Ecto neural progenitor cell (in vitro differentiated cells): ENCODE data around the gene HNRNPM.
A peak's percentile ranks its signal among the peaks of the same experiment; 100 is the strongest.
"Not testable (repeated sequence)": the region's sequence is repeated elsewhere in the genome, so short reads cannot be mapped to it uniquely, and the experiment has no call there.

ENCODE experiments used
- DNase-seq: peaks from one replicate; pipeline ENCODE4 v3.0.0-alpha.2; 2018; ENCODE audit warnings: low spot score

HNRNPM gene

GRCh38 chr19:8513036-8513686, 68.4 kb downstream of the HNRNPM start:
- DNase-seq: no peak

- peak; percentile 98 for DNase-seq
Measured at GRCh38 chr19:8513687-8514504, 69.1 kb downstream of the HNRNPM start, which contains the start of gene ZNF414. ZNF414 (minus strand) TSS chr19:8514167; CDS start chr19:8514046, 121 bp downstream.

GRCh38 chr19:8514505-8515009, 69.8 kb downstream of the HNRNPM start:
- not testable (repeated sequence) for DNase-seq

- DNase-seq: no peak
Measured at GRCh38 chr19:8515317-8515716, 70.5 kb downstream of the HNRNPM start.

- no peak for DNase-seq
Measured at GRCh38 chr19:8517551-8518442, 73.0 kb downstream of the HNRNPM start.

- no peak for DNase-seq
Measured at GRCh38 chr19:8518536-8518935, 73.8 kb downstream of the HNRNPM start.

GRCh38 chr19:8519388-8519787, 74.6 kb downstream of the HNRNPM start:
- DNase-seq: no peak

GRCh38 chr19:8525401-8525684, 80.6 kb downstream of the HNRNPM start:
- DNase-seq: no peak

- DNase-seq: peak; percentile 95
Measured at GRCh38 chr19:8526345-8527091, 81.7 kb downstream of the HNRNPM start.

GRCh38 chr19:8528500-8528899, 83.7 kb downstream of the HNRNPM start:
- DNase-seq: no peak

- DNase-seq: no peak
Measured at GRCh38 chr19:8529369-8530006, 84.7 kb downstream of the HNRNPM start.

GRCh38 chr19:8530061-8530679, 85.4 kb downstream of the HNRNPM start:
- DNase-seq: no peak

- no peak for DNase-seq
Measured at GRCh38 chr19:8531470-8531869, 86.7 kb downstream of the HNRNPM start.

GRCh38 chr19:8532225-8532624, 87.5 kb downstream of the HNRNPM start:
- DNase-seq: no peak

GRCh38 chr19:8536282-8536681, 91.5 kb downstream of the HNRNPM start:
- peak; percentile 33 for DNase-seq

- DNase-seq: no peak
Measured at GRCh38 chr19:8537099-8537498, 92.3 kb downstream of the HNRNPM start.
